Muscle of leg (tissue), 11 donors: ENCODE measurements around the gene SIGLEC14. TPM values are rescaled to one million over a fixed set of nuclear protein-coding genes. Genes with fewer than 3 reads are reported as not detected.

ENCODE experiments used
- DNase-seq: peaks from one replicate; pipeline ENCODE4 v3.0.0; 2013
- H3K27ac ChIP-seq: one replicate; pipeline ENCODE4 v1.5.1; 2013; ENCODE audit warnings: mild to moderate bottlenecking, low read length, control low read depth
- H3K27me3 ChIP-seq: one replicate; pipeline ENCODE4 v1.6.1; 2013; ENCODE audit warnings: low read length; ENCODE audit not compliant: control insufficient read depth, insufficient read depth
- H3K36me3 ChIP-seq: one replicate; pipeline ENCODE4 v1.6.1; 2013; ENCODE audit warnings: low read length; ENCODE audit not compliant: control insufficient read depth, insufficient read depth
- H3K4me1 ChIP-seq: one replicate; pipeline ENCODE4 v1.6.1; 2013; ENCODE audit warnings: low read length; ENCODE audit not compliant: control insufficient read depth, insufficient read depth
- H3K4me3 ChIP-seq: one replicate; pipeline ENCODE4 v1.5.1; 2013; ENCODE audit warnings: low read length, control low read depth
- H3K9me3 ChIP-seq: replicated peaks from 2 replicates; pipeline ENCODE4 v1.6.1; 2013; ENCODE audit warnings: low read depth, low read length; ENCODE audit not compliant: control insufficient read depth
- WGBS: methylation state at CpG from one replicate; pipeline ENCODE4 v1.1.5; 2013; ENCODE audit warnings: missing lambda C conversion rate; ENCODE audit not compliant: insufficient coverage; 5-methylcytosine and 5-hydroxymethylcytosine counted together
- polyA plus RNA-seq, 8 donors: library from polyadenylated mRNA; unstranded; fragments of 120-200 nt; gene quantifications; one replicate each; pipeline versions ENCODE4 v1.2.1 to v1.2.3, GENCODE V29; 2013; ENCODE audit warnings: inconsistent platforms in 1 of 8, low replicate concordance in 1 of 8; ENCODE audit not compliant: insufficient read length in 8 of 8, insufficient read depth in 1 of 8
- total RNA-seq: library from RNA; stranded (reverse); fragments of 120-200 nt; gene quantifications from one replicate; pipeline ENCODE4 v1.2.4, GENCODE V29; 2013

The SIGLEC14 gene
- total and polyA plus RNA-seq, 9 donors, result 0.58 to 2.7 (median 1.4) TPM

DNA sequence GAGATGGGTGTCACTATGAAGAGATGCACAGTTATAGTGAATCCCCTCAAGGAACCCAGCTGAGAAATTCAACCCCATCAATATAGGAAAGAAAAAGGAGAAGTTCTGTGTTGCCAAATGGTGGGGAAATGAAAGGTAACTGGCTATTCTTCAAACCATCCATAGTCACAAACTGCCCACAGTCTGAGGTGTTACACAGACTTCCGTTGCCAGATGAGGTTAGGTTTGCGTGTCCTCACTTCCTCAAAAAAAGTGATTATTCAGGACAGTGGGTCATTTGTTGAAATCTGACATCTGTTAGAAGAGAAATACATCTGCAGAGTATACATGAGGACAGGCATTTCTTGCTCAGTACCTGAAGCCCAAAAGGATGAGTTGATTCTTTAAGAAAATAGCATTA is 25.4 kb downstream of the SIGLEC14 start:
- H3K4me3 ChIP-seq, result no peak overlapping the region
- peak; percentile 7 for DNase-seq
- H3K36me3 ChIP-seq, result no peaks in the 10 kb centered on the region
- no peaks in the 10 kb centered on the region for H3K9me3 ChIP-seq
- no peak overlapping the region for H3K27ac ChIP-seq
- H3K27me3 ChIP-seq, result no peaks in the 10 kb centered on the region
- no CpG with 5 or more reads among the region's 2 CpGs for WGBS
- H3K4me1 ChIP-seq, result no peaks in the 10 kb centered on the region

GRCh38 chr19:51615991-51616390 is 30.6 kb downstream of the SIGLEC14 start:
- no peak overlapping the region for H3K27ac ChIP-seq
- DNase-seq, result no peak
- no peak overlapping the region for H3K4me3 ChIP-seq
- no peaks in the 10 kb centered on the region for H3K36me3 ChIP-seq
- 73% methylated on average over 6 of the region's 7 CpGs for WGBS
- no peaks in the 10 kb centered on the region for H3K4me1 ChIP-seq
- H3K27me3 ChIP-seq, result no peaks in the 10 kb centered on the region
- H3K9me3 ChIP-seq, result no peaks in the 10 kb centered on the region

- Histone ChIP-seq H3K4me1 (no peaks in the 10 kb centered on the region), H3K36me3 (no peaks in the 10 kb centered on the region), H3K4me3 (no peak overlapping the region), H3K9me3 (no peaks in the 10 kb centered on the region), H3K27me3 (no peaks in the 10 kb centered on the region), H3K27ac (no peak overlapping the region)
- DNase-seq, result no peak
- WGBS, result no CpG with 5 or more reads among the region's 5 CpGs
These were observed 31.8 kb downstream of the SIGLEC14 start for GRCh38 chr19:51614789-51615188.

- H3K36me3 ChIP-seq, result no peaks in the 10 kb centered on the region
- no peak overlapping the region for H3K4me3 ChIP-seq
- no peaks in the 10 kb centered on the region for H3K27me3 ChIP-seq
- no peak overlapping the region for H3K27ac ChIP-seq
- DNase-seq, result no peak
- H3K9me3 ChIP-seq, result no peaks in the 10 kb centered on the region
- H3K4me1 ChIP-seq, result no peaks in the 10 kb centered on the region
- 60% methylated on average over 1 of the region's 1 CpG for WGBS
These were observed 36.0 kb downstream of the SIGLEC14 start for GRCh38 chr19:51610576-51610975.

- Histone ChIP-seq H3K4me1 (no peaks in the 10 kb centered on the region), H3K27me3 (no peaks in the 10 kb centered on the region), H3K27ac (no peak overlapping the region), H3K4me3 (no peak overlapping the region), H3K36me3 (no peaks in the 10 kb centered on the region), H3K9me3 (no peaks in the 10 kb centered on the region)
- DNase-seq, result peak; percentile 69
- WGBS, result no CpG with 5 or more reads among the region's 13 CpGs
These were observed 38.6 kb downstream of the SIGLEC14 start for GRCh38 chr19:51607920-51608562.

- 63% methylated on average over 3 of the region's 6 CpGs for WGBS
- Histone ChIP-seq H3K4me1 (no peaks in the 10 kb centered on the region), H3K4me3 (no peak overlapping the region), H3K9me3 (no peaks in the 10 kb centered on the region), H3K36me3 (no peaks in the 10 kb centered on the region), H3K27ac (no peak overlapping the region), H3K27me3 (peaks cover 3% of the 10 kb centered on the region)
- no peak for DNase-seq
These were observed 39.5 kb downstream of the SIGLEC14 start for GRCh38 chr19:51607077-51607476.

DNA sequence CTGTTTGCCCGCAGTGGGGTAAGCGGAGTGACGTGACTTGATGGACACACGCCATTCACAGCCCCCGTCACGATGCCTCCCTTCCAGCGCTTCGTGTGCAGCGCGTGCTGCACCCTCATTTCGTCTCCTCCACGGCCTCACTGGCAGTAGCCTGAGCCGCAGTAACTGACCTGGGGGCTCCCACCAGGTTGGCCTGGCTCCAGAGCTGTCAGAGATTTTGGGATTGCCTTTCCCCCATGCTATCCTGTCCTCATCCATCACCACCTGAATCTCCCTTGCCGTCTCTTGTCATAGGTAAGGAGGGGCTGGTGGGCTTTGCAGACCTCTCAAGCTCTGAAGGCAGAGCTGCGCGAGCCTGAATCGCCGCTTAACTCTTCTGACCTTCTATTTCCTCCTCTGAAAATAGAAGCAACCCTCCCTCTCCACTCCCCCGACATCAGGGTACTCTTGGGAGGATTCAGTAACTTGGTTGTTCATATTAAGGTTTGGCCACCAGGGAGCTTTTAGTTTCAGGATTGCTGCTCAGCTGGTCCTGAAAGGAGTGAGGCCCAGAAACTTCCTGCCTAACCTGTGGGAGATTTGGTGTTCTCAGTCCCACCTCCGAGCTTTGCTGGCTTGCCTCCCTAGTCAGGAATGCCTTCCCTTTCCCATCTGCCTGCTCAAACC is 44.3 kb downstream of the SIGLEC14 start:
- Histone ChIP-seq H3K4me1 (no peaks in the 10 kb centered on the region), H3K9me3 (no peaks in the 10 kb centered on the region), H3K4me3 (no peak overlapping the region), H3K27me3 (peaks cover 26% of the 10 kb centered on the region), H3K36me3 (no peaks in the 10 kb centered on the region), H3K27ac (no peak overlapping the region)
- WGBS, result 83% methylated on average over 14 of the region's 20 CpGs
- no peak for DNase-seq

DNA sequence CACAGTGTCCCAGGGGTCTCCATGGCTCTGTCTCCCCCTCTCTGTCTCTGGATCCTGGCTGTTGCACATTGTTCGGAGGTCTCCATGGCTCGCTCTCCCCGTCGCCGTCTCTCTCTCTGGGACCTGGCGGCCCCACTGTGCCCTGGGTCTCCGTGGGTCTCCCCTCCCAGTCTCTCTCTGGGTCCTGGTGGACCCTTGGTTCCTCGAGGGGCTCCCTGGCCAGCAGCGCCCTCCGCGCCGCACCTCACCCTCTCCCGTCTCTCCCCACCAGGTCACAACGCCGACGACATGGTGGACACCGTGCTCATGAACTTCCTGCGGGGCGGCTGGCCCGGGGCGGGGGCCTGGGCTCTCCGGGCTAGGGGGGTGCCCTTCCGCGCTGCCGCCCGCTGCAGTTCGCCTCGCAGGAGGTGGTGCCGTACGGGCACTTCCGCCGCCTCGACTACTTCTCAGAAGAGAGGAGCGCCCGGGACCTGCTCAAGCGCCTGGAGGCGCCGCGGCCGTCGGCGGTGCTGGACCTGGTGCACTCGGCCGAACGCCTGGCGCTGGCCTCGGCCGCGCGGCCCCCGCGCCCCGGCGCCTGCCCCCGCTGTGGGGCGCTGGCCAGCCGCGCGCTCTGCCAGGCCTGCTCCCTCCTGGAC is 45.6 kb downstream of the SIGLEC14 start:
- no peaks in the 10 kb centered on the region for H3K4me1 ChIP-seq
- DNase-seq, result no peak
- 6% methylated on average over 59 of the region's 59 CpGs for WGBS
- no peaks in the 10 kb centered on the region for H3K36me3 ChIP-seq
- no peak overlapping the region for H3K4me3 ChIP-seq
- no peak overlapping the region for H3K27ac ChIP-seq
- peaks cover 26% of the 10 kb centered on the region for H3K27me3 ChIP-seq
- no peaks in the 10 kb centered on the region for H3K9me3 ChIP-seq

DNA sequence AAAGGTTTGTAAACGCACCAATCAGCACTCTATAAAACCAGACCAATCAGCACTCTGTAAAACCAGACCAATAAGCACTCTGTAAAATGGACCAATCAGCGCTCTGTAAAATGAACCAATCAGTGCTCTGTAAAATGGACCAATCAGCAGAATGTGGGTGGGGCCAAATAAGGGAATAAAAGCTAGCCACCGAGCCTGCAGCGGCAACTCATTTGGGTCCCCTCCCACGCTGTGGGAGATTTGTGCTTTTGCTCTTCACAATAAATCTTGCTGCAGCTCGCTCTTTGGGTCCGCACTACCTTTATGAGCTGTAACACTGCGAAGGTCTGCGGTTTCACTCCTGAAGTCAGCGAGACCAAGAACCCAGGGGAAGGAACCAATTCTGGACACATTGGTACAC is 47.5 kb downstream of the SIGLEC14 start:
- Histone ChIP-seq H3K9me3 (no peaks in the 10 kb centered on the region), H3K27ac (no peak overlapping the region), H3K27me3 (peaks cover 26% of the 10 kb centered on the region), H3K36me3 (no peaks in the 10 kb centered on the region), H3K4me1 (peaks cover 9% of the 10 kb centered on the region), H3K4me3 (no peak overlapping the region)
- 86% methylated on average over 8 of the region's 10 CpGs for WGBS
- no peak for DNase-seq

GRCh38 chr19:51598159-51598915 is 48.3 kb downstream of the SIGLEC14 start:
- Histone ChIP-seq H3K4me1 (peaks cover 15% of the 10 kb centered on the region), H3K9me3 (no peaks in the 10 kb centered on the region), H3K4me3 (no peak overlapping the region), H3K27me3 (peaks cover 26% of the 10 kb centered on the region), H3K36me3 (no peaks in the 10 kb centered on the region), H3K27ac (no peak overlapping the region)
- DNase-seq, result no peak
- WGBS, result 92% methylated on average over 31 of the region's 31 CpGs
